ENCODE data around the gene FCRL6.

FCRL6 gene

GRCh38 chr1:159756397-159756796, 45.8 kb upstream of the FCRL6 start:
- no peaks in the 10 kb centered on the region for H3K36me3 ChIP-seq (ENCODE audit: insufficient read depth, low read length)
- TF ChIP-seq CTCF (IDR thresholded peaks at IDR 0.05; ENCODE audit: low read length): no peak
- TF ChIP-seq EZH2 (IDR thresholded peaks at IDR 0.05; ENCODE audit: borderline replicate concordance, low read length): no peak
- no peak overlapping the region for H2AFZ ChIP-seq (ENCODE audit: low read length)
- no peaks in the 10 kb centered on the region for H4K20me1 ChIP-seq (ENCODE audit: insufficient read depth, low read length)
- no peak overlapping the region for H3K4me3 ChIP-seq (ENCODE audit: low read depth, low read length, poor library complexity, severe bottlenecking)
- no peaks in the 10 kb centered on the region for H3K79me2 ChIP-seq (ENCODE audit: insufficient read depth, low read length)
- no peaks in the 10 kb centered on the region for H3K9me3 ChIP-seq (ENCODE audit: low read length)
- no peaks in the 10 kb centered on the region for H3F3A ChIP-seq (ENCODE audit: insufficient read depth, low read length)
- no peak overlapping the region for H3K27ac ChIP-seq (ENCODE audit: low read depth, low read length, poor library complexity, severe bottlenecking)
- no peaks in the 10 kb centered on the region for H3K27me3 ChIP-seq (ENCODE audit: insufficient read depth, low read length)
- H3K9me2 ChIP-seq (ENCODE audit: low read depth, low read length): no peaks in the 10 kb centered on the region
- no peaks in the 10 kb centered on the region for H3K4me1 ChIP-seq (ENCODE audit: insufficient read depth, low read length, severe bottlenecking)
- H3K9ac ChIP-seq (ENCODE audit: low read length): no peak overlapping the region
- no peak overlapping the region for H3K4me2 ChIP-seq (ENCODE audit: low read length)

- H3K9me3 ChIP-seq (ENCODE audit: low read length): no peaks in the 10 kb centered on the region
- no peak overlapping the region for H2AFZ ChIP-seq (ENCODE audit: low read length)
- no peaks in the 10 kb centered on the region for H3K4me1 ChIP-seq (ENCODE audit: insufficient read depth, low read length, severe bottlenecking)
- no peaks in the 10 kb centered on the region for H4K20me1 ChIP-seq (ENCODE audit: insufficient read depth, low read length)
- no peak overlapping the region for H3K4me3 ChIP-seq (ENCODE audit: low read depth, low read length, poor library complexity, severe bottlenecking)
- no peaks in the 10 kb centered on the region for H3K9me2 ChIP-seq (ENCODE audit: low read depth, low read length)
- TF ChIP-seq EZH2 (IDR thresholded peaks at IDR 0.05; ENCODE audit: borderline replicate concordance, low read length) (no peak), CTCF (IDR thresholded peaks at IDR 0.05; ENCODE audit: low read length) (no peak)
- no peak overlapping the region for H3K9ac ChIP-seq (ENCODE audit: low read length)
- no peak overlapping the region for H3K4me2 ChIP-seq (ENCODE audit: low read length)
- H3K27ac ChIP-seq (ENCODE audit: low read depth, low read length, poor library complexity, severe bottlenecking): no peak overlapping the region
- H3F3A ChIP-seq (ENCODE audit: insufficient read depth, low read length): no peaks in the 10 kb centered on the region
- no peaks in the 10 kb centered on the region; the same call in 1 of the 2 replicates for H3K36me3 ChIP-seq (ENCODE audit: insufficient read depth, low read length)
- no peaks in the 10 kb centered on the region for H3K27me3 ChIP-seq (ENCODE audit: insufficient read depth, low read length)
- H3K79me2 ChIP-seq (ENCODE audit: insufficient read depth, low read length): no peaks in the 10 kb centered on the region
These were observed 38.5 kb upstream of the FCRL6 start for GRCh38 chr1:159763686-159764085.

- Histone ChIP-seq H3K9me3 (ENCODE audit: low read length) (no peaks in the 10 kb centered on the region), H3K79me2 (ENCODE audit: insufficient read depth, low read length) (no peaks in the 10 kb centered on the region), H3K9me2 (ENCODE audit: low read depth, low read length) (no peaks in the 10 kb centered on the region), H3K4me2 (ENCODE audit: low read length) (no peak overlapping the region), H3F3A (ENCODE audit: insufficient read depth, low read length) (no peaks in the 10 kb centered on the region), H3K27ac (ENCODE audit: low read depth, low read length, poor library complexity, severe bottlenecking) (no peak overlapping the region), H3K4me3 (ENCODE audit: low read depth, low read length, poor library complexity, severe bottlenecking) (no peak overlapping the region), H2AFZ (ENCODE audit: low read length) (no peak overlapping the region), H4K20me1 (ENCODE audit: insufficient read depth, low read length) (no peaks in the 10 kb centered on the region), H3K4me1 (ENCODE audit: insufficient read depth, low read length, severe bottlenecking) (no peaks in the 10 kb centered on the region), H3K27me3 (ENCODE audit: insufficient read depth, low read length) (no peaks in the 10 kb centered on the region), H3K36me3 (ENCODE audit: insufficient read depth, low read length) (no peaks in the 10 kb centered on the region; the same call in 1 of the 2 replicates), H3K9ac (ENCODE audit: low read length) (no peak overlapping the region)
- TF ChIP-seq CTCF (IDR thresholded peaks at IDR 0.05; ENCODE audit: low read length) (no peak), EZH2 (IDR thresholded peaks at IDR 0.05; ENCODE audit: borderline replicate concordance, low read length) (no peak)
These were observed 36.4 kb upstream of the FCRL6 start for GRCh38 chr1:159765806-159766205.

Measured in OCI-LY1 (cell line).